Measurements from ENCODE around the gene TMEM168. TPM values are rescaled to one million over a fixed set of nuclear protein-coding genes. Genes with fewer than 3 reads are reported as not detected.

Gene TMEM168
- total RNA-seq, 1 donor from 2014 or later, result 30.2 TPM

DNA sequence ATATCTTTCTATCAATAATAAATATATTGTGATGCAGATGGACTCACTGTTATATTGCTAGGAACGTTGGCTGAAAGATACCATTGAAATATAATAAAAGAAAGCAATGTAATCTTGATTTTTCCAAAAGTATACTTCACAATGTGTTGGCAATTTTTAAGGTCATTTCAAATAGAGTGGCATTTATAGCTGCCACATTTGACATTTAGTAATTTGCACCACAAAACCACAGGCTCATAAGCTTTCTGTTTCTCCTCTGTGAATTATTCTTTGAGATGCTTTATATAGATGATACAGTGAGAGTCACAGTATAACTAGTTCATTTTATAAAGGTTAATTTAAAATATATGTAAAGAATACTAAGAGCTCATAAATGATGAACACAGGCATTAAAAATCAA is 44.6 kb downstream of the TMEM168 start:
- no peak for DNase-seq (ENCODE audit: extremely low spot score in 2 of 2)
- intact Hi-C loops (cut with DNase I), result no loop called here
- H3K27me3 ChIP-seq, result no peaks in the 10 kb centered on the region
- no peaks in the 10 kb centered on the region for H3K9me3 ChIP-seq
- no peaks in the 10 kb centered on the region for H3K36me3 ChIP-seq
- no peak for TF ChIP-seq POLR2A (IDR thresholded peaks at IDR 0.05)
- TF ChIP-seq POLR2AphosphoS5 (IDR thresholded peaks at IDR 0.05; ENCODE audit: insufficient read depth in 1 of 2, low read depth in 1 of 2), result no peak
- TF ChIP-seq, protein P1, sequence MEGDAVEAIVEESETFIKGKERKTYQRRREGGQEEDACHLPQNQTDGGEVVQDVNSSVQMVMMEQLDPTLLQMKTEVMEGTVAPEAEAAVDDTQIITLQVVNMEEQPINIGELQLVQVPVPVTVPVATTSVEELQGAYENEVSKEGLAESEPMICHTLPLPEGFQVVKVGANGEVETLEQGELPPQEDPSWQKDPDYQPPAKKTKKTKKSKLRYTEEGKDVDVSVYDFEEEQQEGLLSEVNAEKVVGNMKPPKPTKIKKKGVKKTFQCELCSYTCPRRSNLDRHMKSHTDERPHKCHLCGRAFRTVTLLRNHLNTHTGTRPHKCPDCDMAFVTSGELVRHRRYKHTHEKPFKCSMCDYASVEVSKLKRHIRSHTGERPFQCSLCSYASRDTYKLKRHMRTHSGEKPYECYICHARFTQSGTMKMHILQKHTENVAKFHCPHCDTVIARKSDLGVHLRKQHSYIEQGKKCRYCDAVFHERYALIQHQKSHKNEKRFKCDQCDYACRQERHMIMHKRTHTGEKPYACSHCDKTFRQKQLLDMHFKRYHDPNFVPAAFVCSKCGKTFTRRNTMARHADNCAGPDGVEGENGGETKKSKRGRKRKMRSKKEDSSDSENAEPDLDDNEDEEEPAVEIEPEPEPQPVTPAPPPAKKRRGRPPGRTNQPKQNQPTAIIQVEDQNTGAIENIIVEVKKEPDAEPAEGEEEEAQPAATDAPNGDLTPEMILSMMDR (IDR thresholded peaks at IDR 0.05), result no peak
- no peak overlapping the region for H3K27ac ChIP-seq
- no peaks in the 10 kb centered on the region for H3K4me1 ChIP-seq
- H3K4me3 ChIP-seq, result no peak overlapping the region

DNA sequence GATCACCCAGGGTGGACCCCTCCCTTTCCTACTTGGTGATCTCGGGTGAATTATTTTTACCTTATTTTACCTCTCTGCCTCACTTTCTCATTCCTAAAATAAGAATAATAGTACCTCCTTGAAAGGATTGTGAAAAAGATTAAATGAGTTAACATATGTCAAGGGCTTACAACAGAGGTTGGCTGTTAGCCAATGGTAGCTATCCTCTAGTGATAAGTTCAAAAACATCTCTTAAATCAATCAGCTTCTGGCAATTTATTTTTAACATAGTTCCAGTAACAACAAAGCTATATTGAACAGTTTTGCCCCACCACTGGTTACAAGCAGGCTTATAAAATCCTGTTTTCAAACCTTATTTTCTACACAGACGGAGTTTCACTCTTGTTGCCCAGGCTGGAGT is 45.4 kb downstream of the TMEM168 start:
- TF ChIP-seq, protein P1 (IDR thresholded peaks at IDR 0.05), result no peak
- no peak for TF ChIP-seq POLR2AphosphoS5 (IDR thresholded peaks at IDR 0.05; ENCODE audit: insufficient read depth in 1 of 2, low read depth in 1 of 2)
- no peak for TF ChIP-seq POLR2A (IDR thresholded peaks at IDR 0.05)
- no peaks in the 10 kb centered on the region for H3K36me3 ChIP-seq
- intact Hi-C loops (cut with DNase I), result no loop called here

DNA sequence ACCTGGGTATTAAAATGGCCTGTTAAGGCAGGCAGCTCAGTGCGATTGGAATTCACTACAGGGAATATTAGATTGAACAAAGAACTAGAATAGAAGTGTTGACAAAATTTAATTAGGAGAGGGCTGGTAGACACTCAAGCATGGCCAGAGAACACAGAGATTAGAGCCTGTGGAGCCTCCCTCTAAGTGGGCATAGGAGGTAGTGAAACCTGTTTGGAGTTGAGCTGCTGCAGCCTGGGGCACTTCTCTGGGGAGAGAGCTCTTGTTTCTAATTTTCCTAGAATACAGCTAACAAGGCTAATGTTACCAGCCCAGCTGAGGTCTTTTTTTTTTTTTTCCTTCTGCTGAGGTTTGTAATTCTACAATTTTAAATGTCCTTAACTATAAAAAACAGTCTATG is 46.4 kb downstream of the TMEM168 start:
- no peak overlapping the region for H3K27ac ChIP-seq
- no peak for TF ChIP-seq POLR2AphosphoS5 (IDR thresholded peaks at IDR 0.05; ENCODE audit: insufficient read depth in 1 of 2, low read depth in 1 of 2)
- TF ChIP-seq, protein P1 (IDR thresholded peaks at IDR 0.05), result no peak
- no peak for TF ChIP-seq POLR2A (IDR thresholded peaks at IDR 0.05)
- H3K4me1 ChIP-seq, result no peaks in the 10 kb centered on the region
- no peaks in the 10 kb centered on the region for H3K27me3 ChIP-seq
- DNase-seq (ENCODE audit: extremely low spot score in 2 of 2), result no peak
- no peaks in the 10 kb centered on the region for H3K36me3 ChIP-seq
- no peak overlapping the region for H3K4me3 ChIP-seq
- H3K9me3 ChIP-seq, result peaks cover under 1% of the 10 kb centered on the region
- intact Hi-C loops (cut with DNase I), result no loop called here

More for the DNA sequence above, 45.4 kb downstream of the TMEM168 start:
- no peak for DNase-seq (ENCODE audit: extremely low spot score in 2 of 2)
- no peaks in the 10 kb centered on the region for H3K27me3 ChIP-seq
- no peaks in the 10 kb centered on the region for H3K4me1 ChIP-seq
- no peak overlapping the region for H3K27ac ChIP-seq
- no peaks in the 10 kb centered on the region for H3K9me3 ChIP-seq
- H3K4me3 ChIP-seq, result no peak overlapping the region

DNA sequence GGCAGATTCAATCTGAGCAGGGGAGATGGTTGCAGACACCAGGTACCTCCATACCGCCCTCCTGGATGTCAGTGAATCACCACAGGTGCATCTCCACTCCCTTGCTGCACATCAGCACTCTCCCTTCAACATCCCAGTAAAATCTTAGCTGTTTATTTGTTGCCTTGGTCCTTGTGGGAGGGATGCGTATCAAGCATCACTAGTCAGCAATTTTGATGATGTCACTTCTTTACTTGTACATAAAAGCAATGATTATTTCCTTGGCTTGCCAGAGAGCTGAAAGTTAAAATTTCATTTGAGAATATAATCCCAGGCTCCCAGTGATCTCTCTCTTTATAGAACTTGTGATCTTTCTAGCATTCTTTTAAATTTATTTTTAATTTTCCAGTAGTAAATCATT is 49.5 kb downstream of the TMEM168 start:
- no peaks in the 10 kb centered on the region for H3K27me3 ChIP-seq
- H3K36me3 ChIP-seq, result no peaks in the 10 kb centered on the region
- TF ChIP-seq POLR2A (IDR thresholded peaks at IDR 0.05) (no peak), POLR2AphosphoS5 (IDR thresholded peaks at IDR 0.05; ENCODE audit: insufficient read depth in 1 of 2, low read depth in 1 of 2) (no peak)
- TF ChIP-seq, protein P1 (IDR thresholded peaks at IDR 0.05), result no peak
- no peaks in the 10 kb centered on the region for H3K4me1 ChIP-seq
- H3K4me3 ChIP-seq, result no peak overlapping the region
- H3K27ac ChIP-seq, result no peak overlapping the region
- no peak for DNase-seq (ENCODE audit: extremely low spot score in 2 of 2)
- intact Hi-C loops (cut with DNase I), result no loop called here
- peaks cover 11% of the 10 kb centered on the region for H3K9me3 ChIP-seq

DNA sequence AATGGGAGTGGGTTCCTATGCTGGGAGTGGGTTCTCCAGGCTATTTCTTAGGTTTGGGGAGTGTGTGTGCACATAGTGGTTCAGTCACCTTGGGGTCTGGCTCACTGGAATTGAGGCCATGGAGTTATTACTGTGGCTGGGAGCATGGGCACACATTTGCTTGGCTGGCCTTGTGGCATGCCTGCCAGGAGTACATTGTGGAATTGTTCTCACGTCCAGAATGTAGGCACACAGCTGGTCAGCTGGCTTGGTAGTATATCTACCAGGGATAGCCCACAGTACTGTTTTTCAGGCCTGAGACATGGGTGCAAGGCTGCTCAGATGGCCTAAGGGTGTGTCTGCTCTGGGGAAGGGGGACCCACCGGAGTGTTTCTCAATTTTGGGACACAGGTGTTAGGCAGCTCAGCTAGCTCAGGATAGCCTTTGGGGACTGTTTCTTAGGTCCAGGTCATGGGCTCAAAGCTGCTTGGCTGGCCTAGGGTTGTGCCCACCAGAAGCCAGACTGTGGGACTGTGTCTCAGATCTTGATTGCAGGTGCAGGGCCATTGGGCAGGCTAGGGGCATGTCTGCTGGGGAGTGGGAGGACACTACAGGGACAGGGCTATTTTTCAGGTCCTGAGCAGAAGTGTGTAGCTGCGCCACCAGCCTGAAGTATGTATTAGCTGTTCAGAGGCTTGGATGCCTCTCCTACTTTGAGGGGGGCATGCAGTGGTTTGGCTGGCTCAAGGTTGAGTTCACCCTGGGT is 50.6 kb downstream of the TMEM168 start:
- Histone ChIP-seq H3K27ac (no peak overlapping the region), H3K4me1 (no peaks in the 10 kb centered on the region), H3K9me3 (peaks cover 11% of the 10 kb centered on the region), H3K4me3 (no peak overlapping the region), H3K36me3 (no peaks in the 10 kb centered on the region), H3K27me3 (no peaks in the 10 kb centered on the region)
- intact Hi-C loops (cut with DNase I), result no loop called here
- no peak for DNase-seq (ENCODE audit: extremely low spot score in 2 of 2)
- no peak for TF ChIP-seq POLR2A (IDR thresholded peaks at IDR 0.05)
- no peak for TF ChIP-seq POLR2AphosphoS5 (IDR thresholded peaks at IDR 0.05; ENCODE audit: insufficient read depth in 1 of 2, low read depth in 1 of 2)
- TF ChIP-seq, protein P1 (IDR thresholded peaks at IDR 0.05), result no peak

Measured in vagina (tissue), 2 donors.